Ishikawa (cell line): ENCODE data around the gene IQCH.

Source experiments
- CEBPB ChIP-seq: IDR thresholded peaks from 2 replicates; pipeline ENCODE4 v1.6.1; 2012
- CREB1 ChIP-seq: IDR thresholded peaks from 2 replicates; pipeline ENCODE4 v1.6.1; 2012; ENCODE audit warnings: low read depth
- EGR1 ChIP-seq: IDR thresholded peaks from 2 replicates; pipeline ENCODE4 v1.6.1; 2012
- EP300 ChIP-seq: IDR thresholded peaks from 2 replicates; pipeline ENCODE4 v1.6.1; 2012; ENCODE audit warnings: borderline replicate concordance
- FOXM1 ChIP-seq: IDR thresholded peaks from 2 replicates; pipeline ENCODE4 v1.6.1; 2012; ENCODE audit warnings: low read depth, borderline replicate concordance
- NFIC ChIP-seq: IDR thresholded peaks from 2 replicates; pipeline ENCODE4 v1.6.1; 2012
- RAD21 ChIP-seq: IDR thresholded peaks from 2 replicates; pipeline ENCODE4 v1.6.1; 2012; ENCODE audit warnings: low read depth
- TAF1 ChIP-seq: IDR thresholded peaks from 2 replicates; pipeline ENCODE4 v1.6.1; 2012; ENCODE audit warnings: low read depth, mild to moderate bottlenecking
- TCF12 ChIP-seq: IDR thresholded peaks from 2 replicates; pipeline ENCODE4 v1.6.1; 2012; ENCODE audit warnings: low read depth
- TEAD4 ChIP-seq: IDR thresholded peaks from 2 replicates; pipeline ENCODE4 v1.6.1; 2012
- YY1 ChIP-seq: IDR thresholded peaks from 2 replicates; pipeline ENCODE4 v1.6.1; 2012; ENCODE audit warnings: low read depth
- ZBTB7A ChIP-seq: IDR thresholded peaks from 2 replicates; pipeline ENCODE4 v1.6.1; 2012; ENCODE audit warnings: low read depth
- TF ChIP-seq, protein P1 (sequence below): IDR thresholded peaks from 2 replicates; pipeline ENCODE4 v1.6.1; 2012
- TF ChIP-seq, protein P2 (sequence below): IDR thresholded peaks from 2 replicates; pipeline ENCODE4 v1.6.1; 2012; ENCODE audit warnings: low read depth, mild to moderate bottlenecking
- TF ChIP-seq, protein P3 (sequence below): IDR thresholded peaks from 2 replicates; pipeline ENCODE4 v1.6.1; 2012

IQCH gene

DNA sequence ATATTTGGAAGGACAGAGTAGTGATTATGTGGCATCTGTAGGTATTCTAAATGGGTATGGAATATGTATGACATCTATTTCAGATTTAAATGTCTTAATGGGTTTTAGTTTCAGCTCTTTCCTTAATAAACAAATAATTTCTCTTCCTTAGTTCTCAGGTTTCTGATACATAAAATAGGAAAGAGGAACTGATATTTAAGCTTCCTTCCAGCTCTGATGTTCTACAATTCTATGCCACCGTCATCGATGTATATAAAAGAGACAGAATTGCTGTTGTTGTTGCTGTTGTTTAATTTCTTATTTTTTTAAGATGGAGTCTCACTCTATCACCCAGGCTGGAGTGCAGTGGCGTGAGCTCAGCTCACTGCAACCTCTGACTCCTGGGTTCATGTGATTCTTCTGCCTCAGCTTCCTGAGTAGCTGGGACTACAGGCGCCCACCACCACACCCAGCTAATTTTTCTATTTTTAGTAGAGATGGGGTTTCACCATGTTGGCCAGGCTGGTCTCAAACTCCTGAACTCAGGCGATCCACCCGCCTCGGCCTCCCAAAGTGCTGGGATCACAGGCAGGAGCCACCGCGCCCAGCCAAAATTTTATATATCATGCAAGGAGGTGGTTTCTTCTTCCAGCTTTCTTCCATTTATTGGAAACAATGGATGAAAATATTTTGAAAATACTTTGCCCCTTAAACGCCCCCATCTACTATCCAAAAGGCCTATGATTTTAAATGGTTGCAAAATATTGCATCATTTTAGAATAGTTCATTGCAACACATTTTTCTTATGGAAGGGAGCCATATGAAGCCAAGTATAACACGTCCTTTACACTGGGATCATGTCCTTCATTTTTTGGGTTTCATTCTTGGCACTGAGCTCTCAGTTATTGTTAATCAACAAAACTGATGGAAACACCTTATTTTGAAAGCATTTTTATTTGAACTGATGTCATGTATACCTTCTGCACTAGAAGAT is 252.5 kb downstream of the IQCH start:
- TF ChIP-seq RAD21 (no peak), CEBPB (peak; percentile 25; the same call in 1 of the 2 replicates)

DNA sequence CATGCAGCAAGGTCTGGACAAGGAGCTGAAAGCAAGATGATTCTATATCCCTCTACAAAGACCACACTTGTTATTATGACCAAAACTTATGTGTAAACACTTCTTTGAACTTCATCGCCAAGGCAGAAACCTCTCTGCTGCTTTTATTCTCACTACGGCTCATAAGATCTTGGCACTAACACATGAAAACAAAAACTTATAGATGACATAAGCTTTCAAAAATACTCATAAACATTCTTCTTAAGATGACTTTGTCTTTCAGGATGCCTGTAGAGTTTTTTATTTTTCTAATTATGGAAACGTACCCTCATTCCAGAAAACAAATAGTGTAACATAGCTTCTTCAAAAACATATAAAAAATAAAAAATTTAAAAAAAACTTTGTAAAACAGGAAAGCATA is 253.8 kb downstream of the IQCH start:
- TF ChIP-seq NFIC (no peak), CREB1 (no peak), EP300 (no peak), CEBPB (no peak), TAF1 (no peak), FOXM1 (no peak), TEAD4 (no peak), RAD21 (no peak), TCF12 (no peak), ZBTB7A (no peak), EGR1 (no peak), YY1 (no peak)
- TF ChIP-seq, protein P1, sequence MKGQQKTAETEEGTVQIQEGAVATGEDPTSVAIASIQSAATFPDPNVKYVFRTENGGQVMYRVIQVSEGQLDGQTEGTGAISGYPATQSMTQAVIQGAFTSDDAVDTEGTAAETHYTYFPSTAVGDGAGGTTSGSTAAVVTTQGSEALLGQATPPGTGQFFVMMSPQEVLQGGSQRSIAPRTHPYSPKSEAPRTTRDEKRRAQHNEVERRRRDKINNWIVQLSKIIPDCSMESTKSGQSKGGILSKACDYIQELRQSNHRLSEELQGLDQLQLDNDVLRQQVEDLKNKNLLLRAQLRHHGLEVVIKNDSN: no peak
- TF ChIP-seq, protein P2, sequence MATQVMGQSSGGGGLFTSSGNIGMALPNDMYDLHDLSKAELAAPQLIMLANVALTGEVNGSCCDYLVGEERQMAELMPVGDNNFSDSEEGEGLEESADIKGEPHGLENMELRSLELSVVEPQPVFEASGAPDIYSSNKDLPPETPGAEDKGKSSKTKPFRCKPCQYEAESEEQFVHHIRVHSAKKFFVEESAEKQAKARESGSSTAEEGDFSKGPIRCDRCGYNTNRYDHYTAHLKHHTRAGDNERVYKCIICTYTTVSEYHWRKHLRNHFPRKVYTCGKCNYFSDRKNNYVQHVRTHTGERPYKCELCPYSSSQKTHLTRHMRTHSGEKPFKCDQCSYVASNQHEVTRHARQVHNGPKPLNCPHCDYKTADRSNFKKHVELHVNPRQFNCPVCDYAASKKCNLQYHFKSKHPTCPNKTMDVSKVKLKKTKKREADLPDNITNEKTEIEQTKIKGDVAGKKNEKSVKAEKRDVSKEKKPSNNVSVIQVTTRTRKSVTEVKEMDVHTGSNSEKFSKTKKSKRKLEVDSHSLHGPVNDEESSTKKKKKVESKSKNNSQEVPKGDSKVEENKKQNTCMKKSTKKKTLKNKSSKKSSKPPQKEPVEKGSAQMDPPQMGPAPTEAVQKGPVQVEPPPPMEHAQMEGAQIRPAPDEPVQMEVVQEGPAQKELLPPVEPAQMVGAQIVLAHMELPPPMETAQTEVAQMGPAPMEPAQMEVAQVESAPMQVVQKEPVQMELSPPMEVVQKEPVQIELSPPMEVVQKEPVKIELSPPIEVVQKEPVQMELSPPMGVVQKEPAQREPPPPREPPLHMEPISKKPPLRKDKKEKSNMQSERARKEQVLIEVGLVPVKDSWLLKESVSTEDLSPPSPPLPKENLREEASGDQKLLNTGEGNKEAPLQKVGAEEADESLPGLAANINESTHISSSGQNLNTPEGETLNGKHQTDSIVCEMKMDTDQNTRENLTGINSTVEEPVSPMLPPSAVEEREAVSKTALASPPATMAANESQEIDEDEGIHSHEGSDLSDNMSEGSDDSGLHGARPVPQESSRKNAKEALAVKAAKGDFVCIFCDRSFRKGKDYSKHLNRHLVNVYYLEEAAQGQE: no peak
- TF ChIP-seq, protein P3, sequence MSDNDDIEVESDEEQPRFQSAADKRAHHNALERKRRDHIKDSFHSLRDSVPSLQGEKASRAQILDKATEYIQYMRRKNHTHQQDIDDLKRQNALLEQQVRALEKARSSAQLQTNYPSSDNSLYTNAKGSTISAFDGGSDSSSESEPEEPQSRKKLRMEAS: no peak

DNA sequence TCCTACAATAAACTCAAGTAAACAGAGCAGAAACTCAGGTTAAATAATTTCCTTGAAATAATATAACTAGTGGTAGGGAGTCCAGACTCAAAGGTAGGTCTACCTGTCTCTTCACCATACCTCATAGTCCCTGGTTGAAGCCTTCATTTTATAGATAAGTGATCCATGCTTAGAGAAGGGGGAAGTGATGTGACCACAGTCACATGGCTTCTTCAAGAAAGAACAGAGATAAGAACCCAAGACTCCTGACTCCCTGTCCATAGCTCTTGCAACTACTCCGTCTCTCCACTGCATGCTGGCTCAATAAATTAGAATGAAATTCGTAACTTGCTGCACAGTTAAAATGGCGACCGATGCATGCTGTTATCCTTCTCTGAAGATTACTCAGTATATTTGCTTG is 255.3 kb downstream of the IQCH start:
- TF ChIP-seq, protein P3: no peak
- no peak for TF ChIP-seq TEAD4
- no peak for TF ChIP-seq ZBTB7A
- TF ChIP-seq CREB1: no peak
- TF ChIP-seq FOXM1: no peak
- no peak for TF ChIP-seq CEBPB
- TF ChIP-seq, protein P1: no peak

DNA sequence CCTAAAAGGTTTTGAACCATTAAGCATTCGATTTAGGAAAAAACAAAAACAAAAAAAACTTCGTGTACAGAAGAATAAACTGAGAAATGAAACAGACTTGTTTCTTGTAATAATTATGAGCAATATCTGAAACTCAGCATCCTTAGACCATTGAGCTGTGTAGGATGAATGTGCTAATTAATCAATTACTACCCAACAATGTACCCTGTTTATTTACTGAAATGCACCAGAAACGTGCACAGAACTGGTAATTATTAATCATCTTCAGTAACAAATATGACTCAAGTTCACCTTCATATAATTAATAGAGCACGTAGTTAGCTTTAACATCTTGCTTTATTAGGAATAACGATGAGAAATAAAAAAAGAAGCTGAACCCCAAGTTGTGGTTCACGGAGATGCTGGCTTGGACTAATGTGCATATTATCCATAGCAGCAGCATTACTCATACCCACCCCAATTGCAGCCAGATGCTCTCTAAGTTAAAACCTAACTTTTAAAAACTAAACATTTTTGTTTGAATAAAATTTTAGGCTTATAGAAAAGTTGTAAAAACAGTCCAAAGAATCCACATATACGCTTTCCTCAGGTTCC is 256.1 kb downstream of the IQCH start:
- TF ChIP-seq, protein P1: no peak
- TF ChIP-seq TEAD4 (no peak), CEBPB (no peak), NFIC (no peak), RAD21 (no peak), TAF1 (no peak), YY1 (no peak), TCF12 (no peak), EGR1 (no peak), EP300 (no peak), CREB1 (no peak), ZBTB7A (no peak), FOXM1 (no peak)
- TF ChIP-seq, protein P2: no peak
- TF ChIP-seq, protein P3: no peak

DNA sequence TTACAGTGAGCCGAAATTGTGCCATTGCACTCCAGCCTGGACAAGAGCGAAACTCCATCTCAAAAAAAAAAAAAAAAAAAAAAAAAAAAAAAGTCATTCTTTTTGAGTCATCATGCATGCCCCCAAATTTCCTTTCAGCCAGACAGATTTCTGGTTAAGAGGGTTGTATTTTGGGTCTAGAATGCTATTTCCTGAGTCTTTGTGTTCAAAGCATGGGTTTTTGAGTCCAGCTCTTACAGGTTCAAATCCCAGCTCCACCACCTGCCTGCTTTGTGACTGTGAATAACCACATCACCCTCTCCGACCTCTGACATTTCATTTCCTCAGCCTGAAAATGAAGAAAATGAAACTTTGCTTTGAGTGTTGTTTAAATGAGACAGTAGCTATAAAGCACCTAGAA is 257.0 kb downstream of the IQCH start:
- TF ChIP-seq, protein P2: no peak
- TF ChIP-seq, protein P3: no peak
- TF ChIP-seq CREB1 (no peak), NFIC (no peak), TEAD4 (no peak), EGR1 (no peak), TAF1 (no peak)
